Adrenal gland (tissue), 12 donors: Measurements from ENCODE around the gene TCF15. TPM values are rescaled to one million over a fixed set of nuclear protein-coding genes. Genes with fewer than 3 reads are reported as not detected.

ENCODE experiments used
- DNase-seq, 7 donors: peaks; one replicate each; pipeline ENCODE4 v3.0.0-alpha.2; 2019 to 2020
- H3K27ac ChIP-seq, 5 donors: fragments of 200-600 bp; sonication (generic) in 4 of 5; 1 replicate in 3 of 5; 2 replicates in 2 of 5; pipeline versions ENCODE4 v1.5.1 to v1.8.0; 2016 to 2020; ENCODE audit warnings: mild to moderate bottlenecking in 1 of 5
- H3K27me3 ChIP-seq: fragments of 200-600 bp; 2 replicates; pipeline ENCODE4 v1.8.0; 2021
- H3K36me3 ChIP-seq, 2 donors: fragments of 200-600 bp; replicated peaks in 1 of 2; 1 replicate in 1 of 2; 2 replicates in 1 of 2; pipeline versions ENCODE4 v1.5.1 to v1.8.0; 2018 to 2022
- H3K4me1 ChIP-seq, 2 donors: fragments of 200-600 bp; replicated peaks in 1 of 2; 1 replicate in 1 of 2; 2 replicates in 1 of 2; pipeline versions ENCODE4 v1.5.1 to v1.8.0; 2018 to 2021
- H3K4me3 ChIP-seq, 4 donors: fragments of 200-600 bp; sonication (generic) in 3 of 4; one replicate each; pipeline ENCODE4 v1.5.1; 2016 to 2018
- H3K9me3 ChIP-seq, 3 donors: fragments of 200-600 bp; sonication (generic) in 1 of 3; replicated peaks in 1 of 3; 1 replicate in 2 of 3; 2 replicates in 1 of 3; pipeline versions ENCODE4 v1.5.1 to v1.8.0; 2016 to 2021
- POLR2A ChIP-seq, 2 donors: fragments of 450-650 bp; IDR thresholded peaks; one replicate each; pipeline ENCODE4 v1.6.1; 2017; ENCODE audit warnings: antibody characterized with exemption in 2 of 2, mild to moderate bottlenecking in 2 of 2, moderate library complexity in 1 of 2
- WGBS, 4 donors: extraction: QIAGEN DNeasy Blood & Tissue Kit in 2 of 4; methylation state at CpG; one replicate each; pipeline versions ENCODE4 v1.1.5 to v1.1.7; 2013 to 2017; 5-methylcytosine and 5-hydroxymethylcytosine counted together
- intact Hi-C, 2 donors: fragments of 100-400 bp; cut with DNase I; formaldehyde crosslinking; loops; one replicate each; pipeline versions ENCODE4 v1.14.1 to v1.15.0; 2022 to 2023
- polyA plus RNA-seq, 3 donors: library from polyadenylated mRNA; stranded (reverse); fragments of 200-250 nt in 2 of 3; fragments of 350-450 nt in 1 of 3; fragmentation: Illumina TruSeq in 1 of 3; extraction: RNeasy Lipid Tissue Mini Kit (QIAGEN cat#74804) in 1 of 3; gene quantifications; one replicate each; pipeline ENCODE4 v1.2.3, GENCODE V29; 2013 to 2014
- total RNA-seq, 9 donors: library from RNA; depleted of rRNA in 4 of 9; stranded (reverse); fragments of >200 nt in 4 of 9; fragments of 120-200 nt in 1 of 9; fragmentation: NEBNext Ultra II Directional in 1 of 9; extraction: Animal tissue kit (Norgen Biotek cat#: 25700) in 1 of 9; gene quantifications; one replicate each; pipeline versions ENCODE4 v1.1.0 to v1.2.4, GENCODE V29; 2013 to 2023
- TF ChIP-seq, protein P1 (sequence below), 6 experiments: fragments of 450-650 bp in 4 of 6; fragments of 200-600 bp in 2 of 6; sonication (generic) in 1 of 6; IDR thresholded peaks; 1 replicate in 5 of 6; 2 replicates in 1 of 6; pipeline versions ENCODE4 v1.5.1 to v1.8.0; 2016 to 2021; ENCODE audit warnings: antibody characterized with exemption in 6 of 6, mild to moderate bottlenecking in 2 of 6, moderate library complexity in 1 of 6
- donor health status: healthy with polysubstance abuse.
- donor health status: Bipolar disorder and iron deficiency.
- donor health status: DM: yes; HTN: yes; CAD: no.
- donor health status: DM: no; HTN: no; CAD: no.
- donor health status: DM: no; HTN: no; CAD: no.
- donor health status: DM: yes; HTN: yes; CAD: no.

The TCF15 gene
- total and polyA plus RNA-seq, 12 donors = 0.31 to 3.0 (median 0.96) TPM

DNA sequence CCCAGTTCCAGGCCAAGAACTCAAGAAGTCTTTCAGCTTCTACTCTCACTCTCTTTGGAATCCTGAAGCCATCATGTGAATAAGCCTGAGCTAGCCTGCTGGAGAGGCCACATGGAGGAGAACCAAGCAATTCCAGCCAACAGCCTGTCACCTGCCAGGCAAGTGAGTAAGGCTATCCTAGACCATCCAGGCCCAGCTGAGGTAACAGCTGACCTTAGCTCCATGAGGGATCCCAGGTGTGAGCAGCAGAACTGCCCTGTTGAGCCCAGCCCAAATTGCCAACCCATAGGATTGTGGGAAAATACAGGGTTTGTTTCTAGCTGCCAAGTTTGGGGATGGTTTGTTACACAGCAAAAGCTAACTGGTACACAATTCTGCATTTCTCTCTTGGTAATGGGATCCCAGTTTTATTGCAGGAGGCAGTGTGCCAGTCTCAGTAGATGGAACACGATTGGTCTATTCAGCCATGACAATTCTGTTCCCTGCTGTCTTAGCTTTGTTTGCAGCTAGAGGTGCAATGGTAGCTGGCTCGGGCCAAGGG is 37.4 kb upstream of the TCF15 start:
- peaks cover 0 to 36% of the 10 kb centered on the region in 2 donors for H3K36me3 ChIP-seq
- WGBS, 4 donors = 92 to 97% (median 93%) methylated on average over 2 of the region's 2 CpGs
- H3K27ac ChIP-seq = peak overlapping the region in 3 of 5 donors; percentile 19 to 24 (median 21)
- intact Hi-C loops = loop anchor here in 1 of 2 donors (5.0 kb wide), 1 partner anchor 85 kb away; no protein-coding TSS in a partner anchor
- TF ChIP-seq POLR2A (IDR thresholded peaks at IDR 0.05) = no peak
- TF ChIP-seq, protein P1, sequence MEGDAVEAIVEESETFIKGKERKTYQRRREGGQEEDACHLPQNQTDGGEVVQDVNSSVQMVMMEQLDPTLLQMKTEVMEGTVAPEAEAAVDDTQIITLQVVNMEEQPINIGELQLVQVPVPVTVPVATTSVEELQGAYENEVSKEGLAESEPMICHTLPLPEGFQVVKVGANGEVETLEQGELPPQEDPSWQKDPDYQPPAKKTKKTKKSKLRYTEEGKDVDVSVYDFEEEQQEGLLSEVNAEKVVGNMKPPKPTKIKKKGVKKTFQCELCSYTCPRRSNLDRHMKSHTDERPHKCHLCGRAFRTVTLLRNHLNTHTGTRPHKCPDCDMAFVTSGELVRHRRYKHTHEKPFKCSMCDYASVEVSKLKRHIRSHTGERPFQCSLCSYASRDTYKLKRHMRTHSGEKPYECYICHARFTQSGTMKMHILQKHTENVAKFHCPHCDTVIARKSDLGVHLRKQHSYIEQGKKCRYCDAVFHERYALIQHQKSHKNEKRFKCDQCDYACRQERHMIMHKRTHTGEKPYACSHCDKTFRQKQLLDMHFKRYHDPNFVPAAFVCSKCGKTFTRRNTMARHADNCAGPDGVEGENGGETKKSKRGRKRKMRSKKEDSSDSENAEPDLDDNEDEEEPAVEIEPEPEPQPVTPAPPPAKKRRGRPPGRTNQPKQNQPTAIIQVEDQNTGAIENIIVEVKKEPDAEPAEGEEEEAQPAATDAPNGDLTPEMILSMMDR (IDR thresholded peaks at IDR 0.05) = no peak
- no peak overlapping the region for H3K4me3 ChIP-seq
- no peak for DNase-seq
- H3K27me3 ChIP-seq = no peaks in the 10 kb centered on the region
- peaks cover 30 to 38% of the 10 kb centered on the region in 2 donors for H3K4me1 ChIP-seq
- no peaks in the 10 kb centered on the region for H3K9me3 ChIP-seq

DNA sequence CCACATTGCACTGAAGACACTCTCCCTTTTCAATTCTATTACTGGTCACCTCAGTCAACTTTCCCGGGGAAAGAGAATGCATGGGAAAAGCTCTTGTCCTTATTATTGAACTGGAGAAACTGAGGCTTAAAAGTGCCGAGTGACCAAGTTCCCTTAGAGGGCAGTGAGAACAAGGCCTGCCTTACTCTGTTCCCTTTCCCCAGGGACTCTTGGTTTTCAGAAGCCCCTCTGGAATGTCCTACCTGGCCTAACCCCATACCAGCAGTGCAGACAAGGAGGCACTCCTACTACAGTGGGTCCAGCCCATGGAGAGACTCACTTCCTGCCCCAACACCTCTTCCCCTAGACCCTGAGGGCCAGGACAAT is 36.7 kb upstream of the TCF15 start:
- no peak for DNase-seq
- H3K9me3 ChIP-seq = no peaks in the 10 kb centered on the region
- no peak overlapping the region for H3K4me3 ChIP-seq
- H3K27me3 ChIP-seq = no peaks in the 10 kb centered on the region
- TF ChIP-seq, protein P1 (IDR thresholded peaks at IDR 0.05) = no peak
- no peak for TF ChIP-seq POLR2A (IDR thresholded peaks at IDR 0.05)
- peaks cover 27 to 33% of the 10 kb centered on the region in 2 donors for H3K4me1 ChIP-seq
- intact Hi-C loops = loop anchor here in 1 of 2 donors (5.0 kb wide), 1 partner anchor 85 kb away; no protein-coding TSS in a partner anchor
- H3K36me3 ChIP-seq = peaks cover 0 to 36% of the 10 kb centered on the region in 2 donors
- H3K27ac ChIP-seq = peak overlapping the region in 3 of 5 donors; percentile 19 to 42 (median 21)
- WGBS, 4 donors = 71 to 83% (median 78%) methylated on average over 2 of the region's 2 CpGs

DNA sequence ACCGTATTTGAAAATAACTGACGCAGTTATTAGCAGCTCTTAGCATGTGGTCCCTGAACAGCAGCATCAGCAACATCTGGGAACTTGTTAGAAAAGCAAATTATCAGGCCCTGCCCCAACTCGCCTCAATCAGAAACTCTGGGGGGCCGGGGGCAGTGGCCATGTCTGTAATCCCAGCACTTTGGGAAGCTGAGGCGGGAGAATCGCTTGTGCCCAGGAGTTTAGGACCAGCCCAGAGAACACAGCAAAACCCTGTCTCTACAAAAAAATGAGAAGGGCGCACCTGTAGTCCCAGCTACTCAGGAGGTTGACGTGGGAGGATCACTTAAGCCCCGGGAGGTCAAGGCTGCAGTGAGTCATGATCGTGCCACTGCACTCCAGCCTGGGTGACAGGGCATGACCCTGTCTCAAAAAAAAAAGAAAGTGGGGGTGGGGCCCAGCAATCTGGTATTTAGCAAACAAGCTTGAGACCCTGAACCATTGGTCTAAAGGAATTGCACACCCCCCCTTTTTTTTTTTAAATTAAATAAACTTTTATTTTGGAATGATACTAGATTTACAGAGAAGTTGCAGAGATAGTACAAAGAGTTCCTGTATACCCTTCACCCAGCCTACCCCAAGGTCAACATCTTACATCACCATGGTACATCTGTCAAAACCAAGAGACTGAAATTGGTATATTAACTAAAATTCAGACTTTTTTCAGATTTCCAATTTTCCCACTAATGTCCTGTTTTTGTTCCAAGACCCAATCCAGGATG is 36.2 kb upstream of the TCF15 start:
- peak in 6 of 7 donors; percentile 45 to 71 (median 57) for DNase-seq
- intact Hi-C loops = loop anchor here in 1 of 2 donors (5.0 kb wide), 1 partner anchor 84 kb away; no protein-coding TSS in a partner anchor
- TF ChIP-seq, protein P1 (IDR thresholded peaks at IDR 0.05) = no peak
- TF ChIP-seq POLR2A (IDR thresholded peaks at IDR 0.05) = no peak

More for the DNA sequence above, 36.2 kb upstream of the TCF15 start:
- Histone ChIP-seq H3K9me3 (no peaks in the 10 kb centered on the region), H3K27me3 (no peaks in the 10 kb centered on the region), H3K36me3 (peaks cover 0 to 36% of the 10 kb centered on the region in 2 donors), H3K4me1 (peaks cover 23 to 28% of the 10 kb centered on the region in 2 donors), H3K4me3 (no peak overlapping the region), H3K27ac (peak overlapping the region in 3 of 5 donors; percentile 40 to 78 (median 52))
- 51 to 61% (median 55%) methylated on average over 8 to 10 of the region's 10 CpGs for WGBS, 4 donors
